Measurements from ENCODE around the gene RCSD1. TPM values are rescaled to one million over a fixed set of nuclear protein-coding genes. Genes with fewer than 3 reads are reported as not detected.
A peak's percentile ranks its signal among the peaks of the same experiment; 100 is the strongest.
"Not testable (repeated sequence)": the region's sequence is repeated elsewhere in the genome, so short reads cannot be mapped to it uniquely, and the experiment has no call there.

The RCSD1 gene, protein sequence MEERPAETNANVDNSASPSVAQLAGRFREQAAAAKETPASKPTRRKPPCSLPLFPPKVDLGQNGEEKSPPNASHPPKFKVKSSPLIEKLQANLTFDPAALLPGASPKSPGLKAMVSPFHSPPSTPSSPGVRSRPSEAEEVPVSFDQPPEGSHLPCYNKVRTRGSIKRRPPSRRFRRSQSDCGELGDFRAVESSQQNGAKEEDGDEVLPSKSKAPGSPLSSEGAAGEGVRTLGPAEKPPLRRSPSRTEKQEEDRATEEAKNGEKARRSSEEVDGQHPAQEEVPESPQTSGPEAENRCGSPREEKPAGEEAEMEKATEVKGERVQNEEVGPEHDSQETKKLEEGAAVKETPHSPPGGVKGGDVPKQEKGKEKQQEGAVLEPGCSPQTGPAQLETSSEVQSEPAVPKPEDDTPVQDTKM
- polyA plus RNA-seq (ENCODE audit: insufficient read length in 3 of 3) = 10 to 100 TPM; 10.3 to 14.1 (median 13.0) TPM
- long read RNA-seq, donor 1, partial matches to known transcripts = 5 of 5 reads
- long read RNA-seq, donor 1, other reads (novel, unspliced or antisense) = 0 of 5 reads
- long read RNA-seq, donor 2, partial matches to known transcripts = 0 of 3 reads
- long read RNA-seq, donor 2, other reads (novel, unspliced or antisense) = 0 of 3 reads
- long read RNA-seq, donor 3, partial matches to known transcripts = 0 of 2 reads
- long read RNA-seq, donor 3, other reads (novel, unspliced or antisense) = 0 of 2 reads
- long read RNA-seq, donor 4, partial matches to known transcripts = 0 of 1 reads
- long read RNA-seq, donor 4, other reads (novel, unspliced or antisense) = 0 of 1 reads
- long read RNA-seq, donor 5 = 0 reads
- long read RNA-seq, donor 6, partial matches to known transcripts = 0 of 1 reads
- long read RNA-seq, donor 6, other reads (novel, unspliced or antisense) = 0 of 1 reads
- long read RNA-seq, donor 7, partial matches to known transcripts = 0 of 4 reads
- long read RNA-seq, donor 7, other reads (novel, unspliced or antisense) = 0 of 4 reads
- long read RNA-seq, donor 8, partial matches to known transcripts = 5 of 5 reads
- long read RNA-seq, donor 8, other reads (novel, unspliced or antisense) = 0 of 5 reads
- long read RNA-seq, donor 9, partial matches to known transcripts = 0 of 3 reads
- long read RNA-seq, donor 9, other reads (novel, unspliced or antisense) = 0 of 3 reads
- long read RNA-seq, donor 10, partial matches to known transcripts = 0 of 1 reads
- long read RNA-seq, donor 10, other reads (novel, unspliced or antisense) = 0 of 1 reads
- long read RNA-seq, donor 11 = 0 reads
- long read RNA-seq, donor 12, partial matches to known transcripts = 0 of 7 reads
- long read RNA-seq, donor 12, other reads (novel, unspliced or antisense) = 0 of 7 reads
- long read RNA-seq, donor 13, partial matches to known transcripts = 0 of 1 reads
- long read RNA-seq, donor 13, other reads (novel, unspliced or antisense) = 0 of 1 reads
- long read RNA-seq, donor 14 = 0 reads
- long read RNA-seq, donor 15, partial matches to known transcripts = 0 of 2 reads
- long read RNA-seq, donor 15, other reads (novel, unspliced or antisense) = 0 of 2 reads
- long read RNA-seq, donor 16 = 0 reads

DNA sequence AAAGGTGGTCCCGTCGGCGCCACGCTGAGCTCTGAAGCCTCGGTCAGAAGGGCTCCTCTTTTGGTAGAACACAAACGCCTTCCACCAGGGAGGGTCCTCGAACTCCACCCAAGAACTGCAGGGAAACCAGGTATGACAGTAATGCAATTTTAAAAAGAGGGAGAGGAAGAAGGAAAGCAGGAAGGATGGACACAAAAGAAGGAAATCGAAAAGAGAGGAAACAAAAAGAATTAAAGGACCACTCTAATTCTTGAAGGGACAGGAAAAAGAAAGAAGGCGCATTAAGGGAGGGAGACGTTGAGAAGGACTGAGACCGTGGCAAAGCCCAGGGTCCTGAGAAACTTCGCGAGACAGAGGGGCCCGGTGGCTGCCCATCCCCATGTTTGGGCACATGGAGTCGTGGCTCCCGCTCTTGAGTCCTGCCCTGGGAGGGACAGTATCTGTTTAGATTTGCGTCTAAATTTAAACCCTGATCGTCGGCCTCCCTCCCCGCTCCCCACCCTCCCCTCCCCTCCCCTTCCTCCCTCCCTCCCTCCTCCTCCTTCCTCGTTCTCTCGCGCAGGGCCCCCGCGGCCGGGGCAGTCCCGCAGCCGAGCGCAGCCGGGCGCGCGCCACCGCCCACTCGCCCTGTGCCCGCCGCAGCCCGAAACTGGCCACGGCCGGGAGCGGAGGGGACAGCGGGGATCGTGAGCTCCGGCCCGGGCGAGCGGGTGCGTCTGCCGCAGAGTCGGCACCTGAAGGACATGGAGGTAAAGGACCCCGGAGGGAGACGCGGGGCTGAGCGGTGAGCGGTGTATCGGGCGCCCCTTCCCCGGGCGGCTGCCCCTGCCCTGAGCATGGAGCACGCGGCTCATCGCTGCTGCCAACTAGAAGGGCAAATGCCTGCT lies at the start of gene RCSD1:
RCSD1 (plus strand) TSS at position 552 of the 887 bp plus-strand sequence; CDS start at position 744, 192 bp downstream.
- no peak for DNase-seq

DNA sequence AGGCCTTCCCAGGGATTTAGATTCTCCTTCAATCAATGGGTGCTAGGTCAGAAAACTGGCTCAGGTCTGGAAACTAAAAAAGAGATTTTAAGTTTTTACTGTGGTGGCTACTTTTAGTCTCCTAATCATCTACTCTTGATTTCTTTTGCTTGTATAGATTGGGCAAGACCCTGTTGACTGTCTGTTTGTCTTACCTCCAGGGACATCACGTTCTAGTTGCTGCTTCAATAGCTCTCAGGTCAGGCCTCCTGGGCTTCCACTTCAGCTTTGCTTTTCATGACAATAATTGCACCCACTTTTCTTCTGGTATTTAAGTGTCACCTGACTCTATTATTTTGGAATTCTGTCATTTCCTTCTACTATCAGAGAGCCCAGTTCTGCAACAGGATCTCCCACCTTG lies 48.0 kb upstream of the RCSD1 start:
- DNase-seq = no peak

DNA sequence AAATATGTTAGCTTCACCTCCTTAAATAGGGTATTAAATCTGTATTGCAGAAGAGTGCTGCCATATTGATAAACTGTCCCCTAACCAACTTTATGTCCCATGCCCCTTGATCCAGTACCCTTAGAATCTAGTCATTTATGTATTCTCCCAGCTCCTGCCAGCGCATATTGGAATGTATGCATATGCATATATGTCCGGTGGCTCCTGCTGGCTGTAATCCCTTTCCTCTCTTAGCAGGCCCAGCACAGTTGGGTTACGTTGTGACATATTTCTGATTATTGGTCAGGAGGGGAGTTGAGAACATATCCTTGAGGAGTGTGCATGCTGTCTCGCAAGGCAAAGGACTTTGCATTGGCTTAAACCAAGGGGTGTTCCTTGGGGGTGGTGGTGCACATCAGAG lies 47.3 kb upstream of the RCSD1 start:
- no peak for DNase-seq

DNA sequence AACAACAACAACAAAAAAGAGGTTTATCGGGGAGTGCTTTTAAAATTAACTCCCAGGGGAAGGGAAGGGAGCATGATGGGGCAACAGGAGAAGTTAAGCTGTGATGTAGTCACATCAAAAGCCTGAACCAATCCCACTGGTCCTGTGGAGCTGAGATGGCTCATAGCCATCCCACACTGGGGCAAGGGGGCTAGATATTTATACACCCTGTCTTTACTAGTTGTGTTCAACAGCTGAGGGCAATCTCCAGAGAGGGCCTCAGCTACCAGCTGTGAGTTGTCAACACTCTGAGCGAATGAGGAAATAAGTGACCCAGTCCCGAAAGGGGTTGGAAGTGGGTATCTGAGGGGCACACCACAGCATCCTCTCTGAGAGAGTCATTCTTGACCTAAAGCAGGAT lies 45.5 kb upstream of the RCSD1 start:
- DNase-seq = no peak

DNA sequence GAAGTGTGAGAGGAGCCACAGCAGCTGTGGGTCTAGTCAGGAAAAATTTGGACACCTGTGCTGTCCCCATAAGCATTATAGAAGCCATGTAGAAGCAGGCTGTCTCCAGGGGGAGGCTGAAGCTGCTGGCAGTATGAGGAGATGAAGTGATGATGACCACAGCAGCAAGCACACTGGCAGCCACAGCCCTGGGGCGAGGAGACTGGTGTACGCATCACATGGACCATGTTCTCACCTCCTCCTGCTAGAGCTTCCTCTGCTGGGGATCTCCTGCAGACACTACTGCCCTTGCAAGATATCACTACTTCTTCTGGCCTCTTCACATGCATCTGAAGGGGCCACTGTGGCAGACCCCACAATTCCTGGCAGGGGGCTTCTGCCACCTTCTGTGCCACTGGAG lies 42.7 kb upstream of the RCSD1 start:
- DNase-seq = no peak

DNA sequence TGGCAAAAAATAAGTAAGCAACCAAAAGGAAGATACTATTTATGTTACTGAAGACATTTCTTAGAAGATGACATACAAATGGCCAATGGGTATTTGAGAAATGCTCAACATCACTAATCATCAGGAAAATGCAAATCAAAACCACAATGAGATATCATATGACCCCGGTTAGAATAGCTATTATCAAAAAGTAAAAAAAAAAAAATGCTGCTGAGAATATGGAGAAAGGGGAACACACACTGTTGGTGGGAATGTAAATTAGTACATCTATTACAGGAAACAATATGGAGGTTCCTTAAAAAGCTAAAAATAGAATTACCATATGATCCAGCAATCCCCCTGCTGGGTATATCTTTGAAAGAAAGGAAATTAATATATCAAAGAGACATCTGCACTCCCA lies 42.2 kb upstream of the RCSD1 start:
- DNase-seq = no peak

DNA sequence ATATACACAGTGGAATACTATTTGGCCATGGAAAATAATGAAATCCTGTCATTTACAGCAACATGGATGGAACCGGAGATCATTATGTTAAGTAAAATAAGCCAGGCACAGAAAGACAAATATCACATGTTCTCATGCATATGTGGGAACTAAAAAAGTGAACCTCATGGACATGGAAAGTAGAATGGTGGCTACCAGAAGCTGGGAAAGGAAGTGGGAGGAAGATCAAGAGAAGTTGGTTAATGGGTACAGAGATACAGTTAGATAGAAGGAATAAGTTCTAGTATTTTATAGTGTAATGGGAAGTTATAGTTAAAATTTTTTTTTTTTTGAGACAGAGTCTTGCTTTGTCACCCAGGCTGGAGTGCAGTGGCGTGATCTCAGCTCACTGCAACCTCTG lies 41.7 kb upstream of the RCSD1 start:
- no peak for DNase-seq

DNA sequence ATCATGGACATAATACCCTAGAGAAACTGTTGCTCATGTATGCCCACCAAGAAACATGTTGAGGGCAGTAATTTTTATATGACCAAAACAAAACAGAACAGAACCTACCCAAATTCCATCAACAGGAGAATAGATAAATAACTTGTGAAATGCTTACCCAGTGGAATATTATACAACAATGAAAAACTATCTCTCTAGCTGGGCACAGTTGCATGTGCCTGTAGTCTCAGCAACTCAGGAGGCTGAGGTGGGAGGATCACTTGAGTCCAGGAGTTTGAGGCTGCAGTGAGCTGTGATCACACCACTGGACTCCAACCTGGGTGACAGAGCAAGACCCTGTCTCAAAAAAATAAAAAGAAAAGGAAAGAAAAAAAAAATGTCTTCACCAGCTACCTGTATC lies 37.6 kb upstream of the RCSD1 start:
- DNase-seq = no peak

DNA sequence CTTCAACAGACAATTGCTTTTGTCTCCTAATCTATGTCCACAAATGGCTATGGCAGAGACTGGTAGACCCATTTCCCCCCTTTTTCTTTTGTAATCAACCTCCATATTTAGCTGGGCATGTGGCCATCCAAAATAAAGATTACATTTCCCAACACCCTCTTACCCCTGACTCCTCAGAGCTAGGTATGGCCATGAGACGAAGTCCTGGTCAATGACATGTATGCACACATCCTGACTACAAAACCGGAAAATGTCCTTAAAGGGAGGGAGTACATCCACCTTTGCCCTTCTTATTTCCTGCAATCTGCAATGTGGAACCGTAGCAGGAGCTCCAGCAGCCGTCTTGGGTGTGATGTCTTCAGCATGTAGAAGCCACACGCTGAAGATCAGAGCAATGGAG lies 36.2 kb upstream of the RCSD1 start:
- no peak for DNase-seq

DNA sequence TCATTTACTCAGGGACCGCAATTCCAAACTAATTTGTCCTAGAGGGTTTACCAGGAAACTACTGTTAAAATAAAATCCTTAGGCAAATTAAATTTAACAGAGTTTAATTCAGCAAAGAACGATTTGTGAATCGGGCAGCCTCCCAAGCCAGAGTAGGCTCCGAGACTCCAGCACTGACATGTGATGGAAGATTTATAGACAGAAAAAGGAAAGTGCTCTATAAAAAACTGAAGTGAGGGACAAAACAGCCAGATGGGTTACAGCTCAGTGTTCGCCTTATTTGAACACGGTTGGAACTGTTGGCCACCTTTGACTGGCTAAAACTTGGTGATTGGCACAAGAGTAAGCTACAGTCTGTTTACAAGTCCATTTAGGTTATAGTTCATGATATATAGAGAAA lies 35.2 kb upstream of the RCSD1 start:
- DNase-seq = peak; percentile 20

DNA sequence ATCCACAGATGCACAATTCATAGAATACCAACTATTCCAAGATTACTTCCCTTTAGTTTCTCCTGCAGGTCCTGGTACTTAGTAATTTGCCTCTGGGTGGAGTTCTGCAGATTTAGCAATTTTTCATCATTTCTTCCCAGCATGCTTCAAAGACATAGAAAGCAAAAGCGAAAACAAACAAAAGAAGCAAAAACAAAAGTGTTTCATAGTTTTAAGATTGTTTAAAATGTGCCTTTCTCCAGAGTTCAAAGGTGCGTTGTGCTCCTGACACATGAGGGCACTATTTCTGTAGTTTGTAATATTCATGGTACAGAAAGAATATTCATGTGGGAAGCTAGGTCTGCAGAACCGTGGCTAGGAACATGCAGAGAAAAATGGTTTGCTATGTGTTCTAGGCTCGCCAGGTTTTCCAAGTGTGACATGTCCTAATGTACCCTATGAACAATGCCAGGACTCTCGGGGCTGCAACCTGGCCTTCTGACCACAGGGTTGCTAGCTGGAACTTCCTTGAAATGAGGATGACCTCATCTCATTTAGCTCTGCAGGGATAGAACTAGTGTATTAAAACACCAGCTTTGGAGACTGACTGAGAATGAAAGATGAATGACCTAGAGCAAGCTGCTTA lies 30.0 kb upstream of the RCSD1 start:
- DNase-seq = no peak

DNA sequence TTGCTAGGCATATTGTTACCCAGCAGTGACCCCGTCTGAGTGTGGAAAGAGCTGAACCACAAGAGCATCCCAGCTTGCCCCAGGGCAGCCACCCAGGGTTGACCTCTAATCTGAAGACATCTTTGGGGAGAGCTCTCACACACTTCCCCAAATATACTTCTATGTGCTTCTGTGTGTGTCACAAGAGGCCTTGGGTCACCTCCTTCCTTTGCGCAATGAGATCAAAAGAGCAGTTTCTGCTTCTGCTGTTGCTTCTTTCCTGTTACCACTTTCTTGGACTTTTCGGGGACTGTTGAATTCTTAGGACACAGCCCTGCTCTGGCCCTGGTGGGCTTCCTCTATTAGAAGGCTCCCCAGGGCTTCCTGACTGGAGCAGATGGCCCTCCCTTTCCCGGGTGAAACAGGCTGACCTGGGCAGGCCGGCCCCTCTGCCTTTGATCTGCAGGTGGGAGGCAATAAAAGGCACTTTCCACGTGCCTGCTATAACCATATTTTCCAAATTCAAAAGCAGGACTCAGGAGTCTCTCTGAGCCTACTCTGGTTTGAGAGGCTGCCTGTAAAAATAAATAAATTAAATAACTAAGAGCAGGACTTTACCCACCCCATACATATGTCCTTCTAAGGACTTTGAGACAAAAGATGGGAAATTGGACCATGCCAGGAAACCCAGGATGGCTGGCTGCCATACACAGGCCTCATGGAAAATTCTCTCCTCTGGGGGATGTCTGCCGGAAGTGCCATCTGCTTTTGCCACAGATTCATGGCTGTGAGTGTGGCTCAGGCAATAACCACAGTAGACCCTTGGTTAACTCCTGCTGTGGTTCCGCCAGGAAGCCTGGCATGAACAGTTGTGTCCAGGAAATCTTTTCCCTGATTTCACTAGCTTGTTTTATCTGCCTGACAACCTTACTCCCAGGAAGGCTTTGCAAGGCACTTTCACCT lies 28.3 kb upstream of the RCSD1 start:
- DNase-seq = no peak

DNA sequence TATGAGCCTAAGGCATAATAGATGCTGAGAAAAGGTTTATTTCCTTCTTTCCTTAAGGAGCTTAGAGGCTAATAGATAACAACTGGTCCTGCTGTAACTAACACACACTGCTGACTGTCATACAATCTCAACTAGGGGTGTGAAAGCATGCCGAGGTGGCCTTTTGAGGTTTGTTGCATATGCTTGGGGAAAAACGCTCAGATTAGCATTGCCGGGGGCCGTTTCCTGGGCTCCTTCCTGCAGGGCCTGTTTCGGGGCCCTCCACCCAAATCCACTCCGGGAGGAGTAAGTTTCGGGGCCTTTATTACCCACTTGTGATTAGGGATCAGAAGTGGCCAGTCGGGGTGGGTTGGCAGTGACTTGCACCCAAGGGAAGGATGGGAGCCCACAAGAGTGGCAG lies 27.2 kb upstream of the RCSD1 start:
- DNase-seq = no peak

DNA sequence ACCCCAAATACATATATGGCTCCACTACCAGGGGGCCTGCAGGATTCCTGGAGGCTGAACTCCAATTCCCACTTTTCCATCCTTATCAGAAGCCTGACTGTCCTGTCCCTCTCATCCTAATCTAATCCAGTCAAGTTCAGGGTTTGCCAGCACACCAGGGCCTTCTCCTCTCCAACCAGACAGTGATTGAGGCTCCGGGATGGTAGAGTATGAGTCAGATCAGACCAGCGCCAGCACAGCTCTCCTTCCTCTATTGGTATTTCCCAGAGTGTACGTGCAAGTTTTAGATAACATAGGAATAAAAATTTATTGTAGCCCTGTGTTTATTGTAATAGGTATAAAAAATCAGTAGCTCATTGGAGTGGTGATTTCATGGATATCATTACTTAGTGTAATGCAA lies 24.5 kb upstream of the RCSD1 start:
- no peak for DNase-seq

DNA sequence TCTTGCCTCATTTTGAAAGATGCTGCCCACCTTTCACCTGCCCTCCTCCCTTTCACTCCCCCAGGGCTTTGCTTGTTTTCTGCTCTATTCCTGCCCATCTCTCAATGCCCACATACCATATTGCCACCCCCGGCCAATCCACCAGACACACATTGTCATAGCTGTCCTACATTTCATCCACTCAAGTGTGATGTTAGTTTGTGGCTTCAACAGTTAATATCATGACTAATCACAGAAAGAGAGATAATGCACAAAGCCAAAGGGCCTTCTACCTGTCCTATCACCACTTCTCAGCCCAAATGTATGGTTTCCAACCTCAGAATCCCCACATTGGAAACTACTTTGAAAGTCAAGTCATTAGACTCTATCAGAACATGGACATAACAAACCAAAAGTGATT lies 18.0 kb upstream of the RCSD1 start:
- DNase-seq = no peak

DNA sequence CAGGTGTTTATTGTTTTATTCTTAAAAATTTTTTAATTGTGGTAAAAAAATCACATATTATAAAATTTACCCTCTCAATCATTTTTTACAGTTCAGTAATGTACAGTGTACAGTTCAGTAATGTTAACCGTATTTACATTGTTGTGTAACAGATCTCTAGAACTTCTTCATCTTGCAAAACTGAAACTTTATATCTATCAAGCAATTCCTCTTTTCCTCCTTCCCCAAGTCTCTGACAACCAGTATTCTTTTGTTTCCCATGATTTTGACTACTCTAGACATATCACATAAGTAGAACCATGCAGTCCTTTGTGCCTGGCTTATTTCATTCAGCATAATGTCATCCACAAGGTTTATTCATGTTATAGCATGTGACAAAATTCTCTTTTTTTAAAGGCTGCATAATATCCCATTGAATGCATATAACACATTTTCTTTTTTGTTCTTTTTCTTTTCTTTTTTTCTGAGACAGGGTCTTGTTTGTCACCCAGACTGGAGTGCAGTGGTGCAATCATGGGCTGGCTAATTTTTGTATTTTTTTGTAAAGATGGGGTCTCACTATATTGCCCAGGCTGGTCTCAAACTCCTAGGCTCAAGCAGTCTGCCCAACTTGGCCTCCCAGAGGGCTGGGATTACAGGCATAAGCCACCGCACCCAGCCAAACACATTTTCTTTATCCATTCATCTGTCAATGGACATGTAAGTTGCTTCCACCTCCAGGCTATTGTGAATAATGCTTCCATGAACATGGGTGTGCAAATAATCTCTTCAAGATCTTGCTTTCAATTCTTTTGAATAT lies 17.2 kb upstream of the RCSD1 start:
- no peak for DNase-seq

DNA sequence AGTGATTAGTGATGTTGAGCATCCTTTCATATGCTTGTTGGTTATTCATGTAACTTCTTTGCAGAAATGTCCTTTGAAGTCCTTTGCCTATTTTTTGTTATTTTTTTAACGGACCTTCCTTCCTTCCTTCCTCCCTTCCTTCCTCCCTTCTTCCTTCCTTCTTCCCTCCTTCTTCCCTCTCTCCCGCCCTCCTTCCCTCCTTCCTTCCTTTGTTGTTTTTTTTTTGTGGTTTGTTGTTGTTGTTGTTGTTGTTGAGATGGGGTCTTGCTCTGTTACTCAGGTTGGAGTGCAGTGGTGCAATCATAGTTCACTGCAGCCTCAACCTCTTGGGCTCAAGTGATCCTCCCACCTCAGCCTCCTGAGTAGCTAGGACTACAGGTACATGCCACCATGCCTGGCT lies 16.0 kb upstream of the RCSD1 start:
- not testable (repeated sequence) for DNase-seq

DNA sequence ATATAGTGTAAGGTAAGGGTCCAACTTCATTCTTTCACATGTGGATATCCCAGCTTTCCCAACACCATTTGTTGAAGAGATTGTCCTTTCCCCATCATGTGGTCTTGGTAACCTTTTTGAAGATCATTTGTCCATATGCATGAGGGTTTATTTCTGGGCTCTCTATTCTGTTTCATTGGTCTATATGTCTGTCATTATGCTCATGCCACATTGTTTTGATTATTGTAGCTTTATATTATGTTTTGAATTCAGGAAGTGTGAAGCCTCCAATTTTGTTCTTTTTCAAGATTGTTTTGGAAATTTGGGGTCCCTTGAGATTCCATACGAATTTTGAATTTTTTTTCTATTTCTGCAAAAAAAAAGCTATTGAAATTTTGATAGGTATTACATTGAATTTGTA lies 15.2 kb upstream of the RCSD1 start:
- no peak for DNase-seq
